ENCODE data around the gene KRTAP5-9.

DNA sequence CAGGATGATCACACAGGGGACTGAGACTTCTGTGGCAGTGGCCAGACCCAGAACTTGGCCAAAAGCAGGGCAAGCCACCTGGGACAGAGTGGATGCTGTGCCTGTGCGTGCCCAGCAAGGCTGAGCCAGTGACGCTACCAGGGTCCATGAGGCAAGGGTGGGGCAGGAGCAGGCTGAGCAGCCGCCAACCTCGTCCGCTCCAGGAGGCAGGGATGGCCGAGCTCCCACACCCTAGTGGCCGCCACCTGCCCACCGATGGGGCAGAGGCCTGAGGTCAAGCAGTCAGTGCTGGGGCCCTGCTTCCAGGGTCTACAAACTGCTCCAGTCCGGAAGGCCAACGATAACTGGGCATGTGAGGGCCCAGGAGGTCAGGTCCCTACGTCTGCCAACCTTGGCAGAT lies 7.3 kb downstream of the KRTAP5-9 start:
- TF ChIP-seq, protein P1, sequence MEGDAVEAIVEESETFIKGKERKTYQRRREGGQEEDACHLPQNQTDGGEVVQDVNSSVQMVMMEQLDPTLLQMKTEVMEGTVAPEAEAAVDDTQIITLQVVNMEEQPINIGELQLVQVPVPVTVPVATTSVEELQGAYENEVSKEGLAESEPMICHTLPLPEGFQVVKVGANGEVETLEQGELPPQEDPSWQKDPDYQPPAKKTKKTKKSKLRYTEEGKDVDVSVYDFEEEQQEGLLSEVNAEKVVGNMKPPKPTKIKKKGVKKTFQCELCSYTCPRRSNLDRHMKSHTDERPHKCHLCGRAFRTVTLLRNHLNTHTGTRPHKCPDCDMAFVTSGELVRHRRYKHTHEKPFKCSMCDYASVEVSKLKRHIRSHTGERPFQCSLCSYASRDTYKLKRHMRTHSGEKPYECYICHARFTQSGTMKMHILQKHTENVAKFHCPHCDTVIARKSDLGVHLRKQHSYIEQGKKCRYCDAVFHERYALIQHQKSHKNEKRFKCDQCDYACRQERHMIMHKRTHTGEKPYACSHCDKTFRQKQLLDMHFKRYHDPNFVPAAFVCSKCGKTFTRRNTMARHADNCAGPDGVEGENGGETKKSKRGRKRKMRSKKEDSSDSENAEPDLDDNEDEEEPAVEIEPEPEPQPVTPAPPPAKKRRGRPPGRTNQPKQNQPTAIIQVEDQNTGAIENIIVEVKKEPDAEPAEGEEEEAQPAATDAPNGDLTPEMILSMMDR (IDR thresholded peaks at IDR 0.05; ENCODE audit: low read depth, low read length, poor library complexity, severe bottlenecking): no peak
- no peak for TF ChIP-seq EZH2phosphoT487 (IDR thresholded peaks at IDR 0.05; ENCODE audit: borderline replicate concordance, low read length)
